Liver (tissue), 3 donors: ENCODE measurements around the gene SNX15.

ENCODE experiments used
- CTCF ChIP-seq: fragments of 150-350 bp; IDR thresholded peaks from 2 replicates; pipeline ENCODE4 v1.5.1; 2017; ENCODE audit warnings: improper control_type of control experiment, low read depth, low read length; ENCODE audit not compliant: missing input control
- GABPA ChIP-seq, 2 donors: IDR thresholded peaks in 1 of 2; conservative IDR thresholded peaks in 1 of 2; 2 replicates each; pipeline ENCODE4 v1.6.1; 2016; ENCODE audit warnings: antibody characterized with exemption in 2 of 2, mild to moderate bottlenecking in 1 of 2, moderate library complexity in 1 of 2
- HNF4G ChIP-seq: IDR thresholded peaks from 2 replicates; pipeline ENCODE4 v1.6.1; 2016; ENCODE audit warnings: antibody characterized with exemption
- MAX ChIP-seq: IDR thresholded peaks from 2 replicates; pipeline ENCODE4 v1.6.1; 2016; ENCODE audit warnings: antibody characterized with exemption
- RXRA ChIP-seq, 2 donors: IDR thresholded peaks; 2 replicates each; pipeline ENCODE4 v1.6.1; 2017 to 2018; ENCODE audit warnings: antibody characterized with exemption in 2 of 2, mild to moderate bottlenecking in 1 of 2
- TAF1 ChIP-seq: conservative IDR thresholded peaks from 2 replicates; pipeline ENCODE4 v1.6.1; 2016; ENCODE audit warnings: antibody characterized with exemption, mild to moderate bottlenecking
- YY1 ChIP-seq: IDR thresholded peaks from 2 replicates; pipeline ENCODE4 v1.6.1; 2016; ENCODE audit warnings: antibody characterized with exemption, mild to moderate bottlenecking
- donor health status: healthy.
- donor health status: healthy.

GRCh38 chr11:65072631-65072966 is 45.4 kb downstream of the SNX15 start:
- TF ChIP-seq TAF1 (no peak), CTCF (no peak), HNF4G (no peak), YY1 (no peak), MAX (no peak), RXRA (IDR thresholded peaks at IDR 0.05) (no peak), GABPA (IDR thresholded peaks at IDR 0.05 in 1 of 2, conservative IDR thresholded peaks at IDR 0.05 in 1 of 2) (no peak)
